BE2C (cell line): Measurements from ENCODE around the gene TPCN1.

Experiments used
- DNase-seq: peaks from one replicate; pipeline ENCODE4 v3.0.0-alpha.2; 2020
- H3K27me3 ChIP-seq: fragments of 250-450 bp; sonication (Bioruptor Pico); 2 replicates; pipeline ENCODE4 v1.5.1; 2020; ENCODE audit warnings: mild to moderate bottlenecking
- H3K36me3 ChIP-seq: fragments of 250-450 bp; sonication (Bioruptor Pico); 2 replicates; pipeline ENCODE4 v1.5.1; 2020; ENCODE audit warnings: mild to moderate bottlenecking
- H3K4me1 ChIP-seq: fragments of 250-450 bp; sonication (Bioruptor Pico); 2 replicates; pipeline ENCODE4 v1.5.1; 2020
- H3K4me3 ChIP-seq: 2 replicates; pipeline ENCODE4 v1.5.1; 2011; ENCODE audit warnings: low read depth, low read length
- H3K9me3 ChIP-seq: fragments of 250-450 bp; sonication (Bioruptor Pico); 2 replicates; pipeline ENCODE4 v1.5.1; 2020
- TF ChIP-seq, protein P1 (sequence below): IDR thresholded peaks from 2 replicates; pipeline ENCODE4 v1.5.1; 2012; ENCODE audit warnings: mild to moderate bottlenecking, low read depth, low read length

Gene TPCN1

DNA sequence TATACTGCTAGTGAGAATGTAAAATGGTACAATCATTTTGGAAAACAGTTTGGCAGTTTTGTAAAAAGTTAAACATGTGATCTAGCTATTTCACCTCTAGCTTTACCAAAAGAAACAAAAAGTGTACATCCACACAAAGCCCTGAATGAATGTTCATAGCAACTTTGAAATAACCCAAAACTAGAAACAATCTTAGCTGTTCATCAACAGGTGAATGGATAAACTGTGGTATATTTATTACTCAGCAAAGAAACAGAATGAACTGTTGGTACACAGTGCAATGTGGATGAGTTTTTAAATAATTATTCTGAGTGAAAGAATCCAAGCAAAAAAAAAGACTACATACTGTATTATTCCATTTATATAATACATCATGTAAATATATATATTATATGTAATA is 36.3 kb downstream of the TPCN1 start:
- Histone ChIP-seq H3K4me3 (no peak overlapping the region), H3K36me3 (peaks cover 3% of the 10 kb centered on the region; the same call in 1 of the 2 replicates), H3K4me1 (peaks cover 9% of the 10 kb centered on the region; the same call in 1 of the 2 replicates), H3K27me3 (no peaks in the 10 kb centered on the region), H3K9me3 (no peaks in the 10 kb centered on the region)
- no peak for DNase-seq
- TF ChIP-seq, protein P1, sequence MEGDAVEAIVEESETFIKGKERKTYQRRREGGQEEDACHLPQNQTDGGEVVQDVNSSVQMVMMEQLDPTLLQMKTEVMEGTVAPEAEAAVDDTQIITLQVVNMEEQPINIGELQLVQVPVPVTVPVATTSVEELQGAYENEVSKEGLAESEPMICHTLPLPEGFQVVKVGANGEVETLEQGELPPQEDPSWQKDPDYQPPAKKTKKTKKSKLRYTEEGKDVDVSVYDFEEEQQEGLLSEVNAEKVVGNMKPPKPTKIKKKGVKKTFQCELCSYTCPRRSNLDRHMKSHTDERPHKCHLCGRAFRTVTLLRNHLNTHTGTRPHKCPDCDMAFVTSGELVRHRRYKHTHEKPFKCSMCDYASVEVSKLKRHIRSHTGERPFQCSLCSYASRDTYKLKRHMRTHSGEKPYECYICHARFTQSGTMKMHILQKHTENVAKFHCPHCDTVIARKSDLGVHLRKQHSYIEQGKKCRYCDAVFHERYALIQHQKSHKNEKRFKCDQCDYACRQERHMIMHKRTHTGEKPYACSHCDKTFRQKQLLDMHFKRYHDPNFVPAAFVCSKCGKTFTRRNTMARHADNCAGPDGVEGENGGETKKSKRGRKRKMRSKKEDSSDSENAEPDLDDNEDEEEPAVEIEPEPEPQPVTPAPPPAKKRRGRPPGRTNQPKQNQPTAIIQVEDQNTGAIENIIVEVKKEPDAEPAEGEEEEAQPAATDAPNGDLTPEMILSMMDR, result no peak

DNA sequence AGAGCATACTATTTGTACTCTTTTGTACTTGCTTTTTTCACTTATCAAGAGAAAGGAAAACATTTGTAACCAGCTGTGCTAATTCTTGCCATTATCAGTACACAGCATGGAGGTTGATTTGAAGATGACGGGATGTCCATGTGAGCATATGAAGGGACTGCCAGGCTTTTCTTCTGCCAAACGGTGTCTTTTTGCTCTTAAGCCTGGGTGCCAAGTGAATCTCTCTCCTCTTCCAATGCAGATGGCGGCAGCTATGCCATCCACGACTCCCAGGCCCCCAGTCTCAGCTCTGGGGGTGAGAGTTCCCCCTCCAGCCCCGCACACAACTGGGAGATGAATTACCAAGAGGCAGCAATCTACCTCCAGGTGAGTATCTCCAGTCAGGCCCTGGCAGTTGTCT is 38.9 kb downstream of the TPCN1 start:
- H3K4me1 ChIP-seq, result peaks cover 9% of the 10 kb centered on the region; the same call in 1 of the 2 replicates
- TF ChIP-seq, protein P1, result no peak
- H3K4me3 ChIP-seq, result no peak overlapping the region
- DNase-seq, result no peak
- H3K27me3 ChIP-seq, result no peaks in the 10 kb centered on the region
- no peaks in the 10 kb centered on the region for H3K9me3 ChIP-seq
- no peaks in the 10 kb centered on the region; the same call in 1 of the 2 replicates for H3K36me3 ChIP-seq

DNA sequence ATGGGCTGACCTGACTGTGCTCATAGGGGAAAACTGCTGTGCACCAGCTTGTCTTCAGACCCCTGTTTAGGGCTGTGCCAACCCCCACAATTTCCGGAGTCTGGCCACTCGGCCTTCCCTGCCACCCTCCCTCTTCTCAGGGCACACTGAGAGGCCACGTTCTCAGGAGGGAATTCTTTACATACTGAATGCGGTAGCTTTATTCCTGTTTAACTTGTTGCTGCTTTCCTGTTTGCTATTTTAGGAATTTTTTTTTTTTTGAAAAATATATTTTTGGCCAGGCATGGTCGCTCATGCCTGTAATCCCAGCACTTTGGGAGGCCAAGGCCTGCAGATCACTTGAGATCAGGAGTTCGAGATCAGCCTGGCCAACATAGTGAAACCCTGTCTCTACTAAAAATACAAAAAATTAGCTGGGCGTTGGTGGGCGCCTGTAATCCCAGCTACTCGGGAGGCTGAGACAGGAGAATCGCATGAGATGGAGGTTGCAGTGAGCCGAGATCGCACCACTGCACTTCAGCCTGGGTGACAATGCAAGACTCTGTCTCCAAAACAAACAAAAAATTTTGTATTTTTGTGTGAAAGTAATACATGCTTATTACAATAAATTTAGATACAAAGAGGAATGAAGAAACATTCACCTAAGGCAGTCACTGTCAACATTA is 39.5 kb downstream of the TPCN1 start:
- Histone ChIP-seq H3K9me3 (no peaks in the 10 kb centered on the region), H3K27me3 (no peaks in the 10 kb centered on the region), H3K4me3 (no peak overlapping the region), H3K4me1 (peaks cover 9% of the 10 kb centered on the region; the same call in 1 of the 2 replicates), H3K36me3 (no peaks in the 10 kb centered on the region)
- TF ChIP-seq, protein P1, result no peak
- no peak for DNase-seq

DNA sequence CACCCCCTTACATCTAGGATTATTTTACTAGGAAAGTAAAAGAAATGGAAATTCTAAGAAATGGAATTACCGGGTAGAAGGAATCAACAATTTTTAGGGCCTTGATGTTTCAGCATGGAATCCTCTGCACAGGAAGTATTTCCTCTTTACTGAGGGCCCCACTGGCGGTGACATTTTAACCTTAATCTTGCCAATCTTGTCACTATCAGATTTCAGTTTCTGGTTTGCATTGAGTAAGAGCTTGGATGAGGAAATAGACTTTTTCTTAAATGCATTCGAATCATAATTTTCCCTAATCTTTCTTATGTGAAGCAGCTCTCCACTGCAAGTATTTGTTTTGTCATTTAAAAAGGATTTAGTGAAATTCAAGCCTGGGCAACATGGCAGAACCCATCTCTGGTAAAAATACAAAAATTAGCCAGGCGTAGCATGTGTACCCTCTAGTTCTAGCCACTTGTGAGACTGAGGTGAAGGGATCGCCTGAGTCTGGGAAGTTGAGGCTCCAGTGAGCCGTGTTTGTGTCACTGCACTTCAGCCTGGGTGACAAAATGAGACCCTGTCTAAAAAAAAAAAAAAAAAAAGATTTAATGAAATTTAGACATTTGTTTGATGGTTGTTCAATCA is 40.7 kb downstream of the TPCN1 start:
- Histone ChIP-seq H3K36me3 (no peaks in the 10 kb centered on the region; the same call in 1 of the 2 replicates), H3K9me3 (no peaks in the 10 kb centered on the region), H3K4me1 (peaks cover 9% of the 10 kb centered on the region; the same call in 1 of the 2 replicates), H3K4me3 (no peak overlapping the region), H3K27me3 (no peaks in the 10 kb centered on the region)
- TF ChIP-seq, protein P1, result no peak
- no peak for DNase-seq

DNA sequence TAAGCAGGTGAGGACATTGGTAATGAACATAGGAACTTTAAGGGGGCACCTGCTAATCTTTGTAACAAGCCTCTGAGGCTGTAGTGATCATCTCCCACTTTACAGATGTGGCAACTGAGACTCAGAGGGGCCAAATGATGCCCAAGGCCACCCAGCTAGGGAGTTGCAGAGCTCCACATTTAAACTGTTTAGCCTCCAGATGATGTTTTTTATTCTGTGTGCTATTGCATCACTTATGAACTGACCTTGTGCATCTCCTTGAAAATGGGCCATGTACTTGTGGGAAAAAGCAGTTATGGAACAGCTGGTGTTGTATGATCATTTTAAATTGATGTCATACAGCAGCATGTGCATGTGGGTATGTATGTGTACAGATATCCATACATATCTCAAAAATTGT is 41.4 kb downstream of the TPCN1 start:
- no peaks in the 10 kb centered on the region for H3K27me3 ChIP-seq
- no peaks in the 10 kb centered on the region for H3K9me3 ChIP-seq
- peaks cover 2% of the 10 kb centered on the region; the same call in 1 of the 2 replicates for H3K36me3 ChIP-seq
- TF ChIP-seq, protein P1, result no peak
- H3K4me3 ChIP-seq, result no peak overlapping the region
- DNase-seq, result no peak
- H3K4me1 ChIP-seq, result peaks cover 9% of the 10 kb centered on the region; the same call in 1 of the 2 replicates

DNA sequence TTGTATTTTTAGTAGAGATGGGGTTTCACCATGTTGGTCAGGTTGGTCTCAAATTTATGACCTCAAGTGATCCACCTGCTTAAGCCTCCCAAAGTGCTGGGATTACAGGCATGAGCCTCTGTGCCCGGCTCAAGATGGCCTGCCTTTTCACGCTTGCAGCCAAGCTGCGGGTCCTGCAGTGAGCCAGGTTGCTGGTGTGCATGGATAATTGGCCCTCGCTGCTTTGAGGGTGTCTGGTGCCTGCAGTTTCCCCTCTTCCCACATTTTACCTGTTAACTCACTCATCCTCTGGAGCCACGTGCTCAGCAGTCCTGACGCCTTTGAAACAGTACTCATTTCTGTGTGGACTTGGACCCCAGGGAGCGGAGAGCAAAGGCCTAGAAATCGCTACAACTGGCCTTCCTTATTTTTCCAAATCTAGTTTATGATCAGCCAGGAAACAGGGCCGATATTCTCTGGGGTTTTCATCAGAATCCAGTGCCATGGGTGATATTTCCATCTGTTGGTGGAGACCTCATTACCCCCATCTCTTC is 42.2 kb downstream of the TPCN1 start:
- H3K36me3 ChIP-seq, result peaks cover 7% of the 10 kb centered on the region; the same call in 1 of the 2 replicates
- H3K4me3 ChIP-seq, result no peak overlapping the region
- peaks cover 9% of the 10 kb centered on the region; the same call in 1 of the 2 replicates for H3K4me1 ChIP-seq
- H3K27me3 ChIP-seq, result no peaks in the 10 kb centered on the region
- no peaks in the 10 kb centered on the region for H3K9me3 ChIP-seq
- no peak for DNase-seq
- TF ChIP-seq, protein P1, result no peak
